HEK293T (cell line): ENCODE results near the gene RFX4.

Source experiments
- CTCF ChIA-PET: fragments of 350-600 bp; formaldehyde crosslinking; extraction: SDS; loops from one replicate; lab custom pipeline; 2021; ENCODE audit warnings: antibody characterized with exemption, inconsistent platforms; lab: Yijun Ruan, JAX
- POLR2A ChIA-PET: fragments of 350-600 bp; formaldehyde crosslinking; extraction: SDS; loops from one replicate; lab custom pipeline; 2020; ENCODE audit warnings: antibody characterized with exemption, inconsistent platforms; lab: Yijun Ruan, JAX
- DNase-seq: peaks from one replicate; pipeline ENCODE4 v3.0.0; 2012; ENCODE audit warnings: mixed read lengths; ENCODE audit errors: extremely low spot score
- ARNT ChIP-seq: fragments of 450-650 bp; IDR thresholded peaks from 2 replicates; pipeline ENCODE4 v1.6.1; 2017; ENCODE audit warnings: mild to moderate bottlenecking
- BHLHE40 ChIP-seq: fragments of 450-650 bp; IDR thresholded peaks from 2 replicates; pipeline ENCODE4 v1.6.1; 2016; ENCODE audit warnings: mild to moderate bottlenecking, moderate library complexity, borderline replicate concordance
- CTBP1 ChIP-seq: fragments of 450-650 bp; IDR thresholded peaks from 2 replicates; pipeline ENCODE4 v1.6.1; 2016; ENCODE audit warnings: borderline replicate concordance
- ELF4 ChIP-seq: fragments of 450-650 bp; IDR thresholded peaks from 2 replicates; pipeline ENCODE4 v1.6.1; 2017; ENCODE audit warnings: antibody characterized with exemption
- FOXA1 ChIP-seq: fragments of 450-650 bp; IDR thresholded peaks from 2 replicates; pipeline ENCODE4 v1.6.1; 2016; ENCODE audit warnings: mild to moderate bottlenecking
- FOXK2 ChIP-seq: fragments of 450-650 bp; IDR thresholded peaks from 2 replicates; pipeline ENCODE4 v1.6.1; 2016; ENCODE audit warnings: mild to moderate bottlenecking
- FOXM1 ChIP-seq: fragments of 450-650 bp; IDR thresholded peaks from 2 replicates; pipeline ENCODE4 v1.6.1; 2017; ENCODE audit warnings: mild to moderate bottlenecking, borderline replicate concordance
- HDGF ChIP-seq: fragments of 450-650 bp; IDR thresholded peaks from 2 replicates; pipeline ENCODE4 v1.6.1; 2017; ENCODE audit warnings: antibody characterized with exemption, borderline replicate concordance
- L3MBTL2 ChIP-seq: fragments of 450-650 bp; conservative IDR thresholded peaks from 2 replicates; pipeline ENCODE4 v1.6.1; 2016; ENCODE audit warnings: mild to moderate bottlenecking
- LEF1 ChIP-seq: fragments of 450-650 bp; IDR thresholded peaks from 2 replicates; pipeline ENCODE4 v1.6.1; 2017; ENCODE audit warnings: mild to moderate bottlenecking, borderline replicate concordance
- NFRKB ChIP-seq: fragments of 450-650 bp; IDR thresholded peaks from 2 replicates; pipeline ENCODE4 v1.6.1; 2016; ENCODE audit warnings: mild to moderate bottlenecking, moderate library complexity
- SP1 ChIP-seq: fragments of 450-650 bp; IDR thresholded peaks from 2 replicates; pipeline ENCODE4 v1.6.1; 2017
- SUZ12 ChIP-seq: fragments of 450-650 bp; IDR thresholded peaks from 2 replicates; pipeline ENCODE4 v1.6.1; 2016; ENCODE audit warnings: mild to moderate bottlenecking
- TARDBP ChIP-seq: fragments of 450-650 bp; IDR thresholded peaks from 2 replicates; pipeline ENCODE4 v1.6.1; 2016
- ZNF384 ChIP-seq: fragments of 450-650 bp; IDR thresholded peaks from 2 replicates; pipeline ENCODE4 v1.6.1; 2016
- TF ChIP-seq, protein P1 (sequence below): fragments of 450-650 bp; IDR thresholded peaks from 2 replicates; pipeline ENCODE4 v1.6.1; 2016

Gene RFX4

DNA sequence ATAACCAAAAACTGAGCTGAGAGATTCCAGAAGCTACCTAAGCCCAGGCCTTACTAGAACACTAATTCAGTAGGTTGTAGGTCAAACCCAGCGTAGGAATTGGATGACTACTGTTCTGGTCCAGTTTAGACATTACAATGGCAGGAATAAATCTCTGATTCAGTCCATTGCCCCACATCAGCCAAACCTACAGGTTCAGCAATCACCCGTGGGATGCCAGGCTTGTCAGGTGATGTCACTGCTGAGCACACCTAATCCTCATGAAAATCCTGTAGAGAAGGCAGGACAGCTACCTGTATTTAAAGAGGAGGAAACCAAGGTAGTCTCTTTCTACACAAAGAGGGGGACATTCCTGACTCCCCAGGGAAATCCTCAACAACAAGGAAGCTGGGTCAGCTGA, 63.7 kb downstream of the RFX4 start:
- ChIA-PET POLR2A (no interaction called here), CTCF (no interaction called here)

DNA sequence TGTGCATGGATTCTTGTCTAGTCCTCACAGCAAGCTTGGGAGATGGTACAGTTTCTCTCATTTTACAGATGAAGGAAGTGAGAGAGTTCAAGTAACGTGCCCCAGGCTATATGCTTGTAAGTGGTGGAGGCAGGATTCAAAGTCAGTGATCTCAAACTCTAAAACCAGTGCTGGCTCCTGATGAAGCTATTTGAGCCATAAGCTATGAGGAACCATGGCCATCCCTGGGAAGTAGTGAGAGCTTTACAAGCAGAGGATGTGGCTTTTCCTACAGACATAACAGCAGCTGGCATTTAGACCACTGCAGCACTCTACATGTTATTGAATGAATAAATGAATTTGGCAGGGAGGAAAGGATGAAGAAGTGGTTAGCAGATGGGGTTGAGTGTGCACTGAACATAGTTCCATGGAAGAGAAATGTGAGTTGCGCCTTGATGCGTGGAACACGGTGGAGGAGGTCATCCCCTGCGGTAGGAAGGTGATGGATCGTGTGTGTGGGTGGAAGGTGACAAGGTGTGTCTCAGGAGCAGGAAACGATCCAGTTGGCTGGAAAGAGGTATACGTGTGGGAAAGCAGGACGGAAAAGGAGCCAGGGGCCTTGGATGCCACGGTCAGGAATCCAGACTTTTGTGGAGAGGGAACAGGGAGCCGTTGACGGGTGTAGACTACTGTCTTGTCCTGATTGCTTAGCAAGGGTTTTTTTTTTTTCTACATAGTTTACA, 65.2 kb downstream of the RFX4 start:
- CTCF ChIA-PET = interaction anchor here (0.6 kb wide), 1 partner anchor 1028 kb away, joined by 3 read pairs; no protein-coding TSS in a partner anchor

More for the DNA sequence above, 63.7 kb downstream of the RFX4 start:
- TF ChIP-seq, protein P1, sequence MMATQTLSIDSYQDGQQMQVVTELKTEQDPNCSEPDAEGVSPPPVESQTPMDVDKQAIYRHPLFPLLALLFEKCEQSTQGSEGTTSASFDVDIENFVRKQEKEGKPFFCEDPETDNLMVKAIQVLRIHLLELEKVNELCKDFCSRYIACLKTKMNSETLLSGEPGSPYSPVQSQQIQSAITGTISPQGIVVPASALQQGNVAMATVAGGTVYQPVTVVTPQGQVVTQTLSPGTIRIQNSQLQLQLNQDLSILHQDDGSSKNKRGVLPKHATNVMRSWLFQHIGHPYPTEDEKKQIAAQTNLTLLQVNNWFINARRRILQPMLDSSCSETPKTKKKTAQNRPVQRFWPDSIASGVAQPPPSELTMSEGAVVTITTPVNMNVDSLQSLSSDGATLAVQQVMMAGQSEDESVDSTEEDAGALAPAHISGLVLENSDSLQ = no peak
- no peak for TF ChIP-seq ZNF384
- no peak for TF ChIP-seq LEF1
- no peak for TF ChIP-seq HDGF
- no peak for TF ChIP-seq FOXA1
- no peak for TF ChIP-seq NFRKB
- TF ChIP-seq L3MBTL2 = no peak
- TF ChIP-seq TARDBP = no peak
- DNase-seq = no peak

DNA sequence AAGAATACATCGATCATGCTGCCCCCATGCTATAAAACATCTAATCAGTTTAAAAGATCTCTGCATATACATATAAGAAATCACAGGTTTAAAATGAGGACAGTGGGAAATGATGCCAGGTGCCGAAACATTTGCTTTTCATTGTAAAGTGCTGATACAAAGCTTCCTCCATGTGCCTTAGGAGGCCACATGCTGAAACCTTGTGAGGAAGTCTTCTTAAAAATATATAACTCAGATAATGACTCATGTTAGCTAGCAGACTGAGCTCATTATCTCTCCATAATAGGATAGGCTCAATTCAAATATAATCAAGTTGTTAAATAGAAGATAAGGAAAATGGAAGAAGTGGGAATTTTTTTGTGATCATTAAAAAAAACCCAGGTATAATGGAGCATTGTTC, 65.9 kb downstream of the RFX4 start:
- ChIA-PET POLR2A (no interaction called here), CTCF (no interaction called here)
- DNase-seq = no peak
- TF ChIP-seq BHLHE40 = no peak
- no peak for TF ChIP-seq ELF4
- no peak for TF ChIP-seq ZNF384
- no peak for TF ChIP-seq HDGF
- no peak for TF ChIP-seq LEF1
- no peak for TF ChIP-seq CTBP1
- TF ChIP-seq TARDBP = no peak
- no peak for TF ChIP-seq SUZ12
- no peak for TF ChIP-seq SP1
- TF ChIP-seq, protein P1 = no peak
- TF ChIP-seq FOXK2 = no peak

More for the DNA sequence above, 65.2 kb downstream of the RFX4 start:
- TF ChIP-seq LEF1 = no peak
- TF ChIP-seq ELF4 = no peak
- TF ChIP-seq FOXK2 = no peak
- TF ChIP-seq ARNT = no peak
- no peak for TF ChIP-seq NFRKB
- no peak for TF ChIP-seq L3MBTL2
- TF ChIP-seq SP1 = no peak
- TF ChIP-seq BHLHE40 = no peak
- no peak for DNase-seq
- POLR2A ChIA-PET = no interaction called here

DNA sequence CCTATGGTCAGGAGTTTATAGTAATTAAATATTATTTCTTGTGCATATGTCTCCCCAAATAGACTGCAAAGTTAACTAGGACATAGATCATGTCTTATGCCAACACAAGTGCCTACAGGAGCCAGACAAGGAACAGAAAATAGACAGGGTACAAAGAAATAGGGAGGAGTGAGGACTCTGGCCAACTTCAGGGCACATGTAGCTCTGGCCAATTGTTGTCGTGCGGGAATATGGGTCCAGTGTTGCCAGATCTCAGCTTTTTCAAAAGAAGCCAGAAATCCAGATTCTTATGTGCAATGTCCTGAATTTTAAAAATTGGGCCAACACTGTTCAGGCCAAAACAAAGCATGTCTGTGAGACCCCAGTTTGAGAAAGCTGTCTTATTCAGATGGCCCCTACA, 68.7 kb downstream of the RFX4 start:
- ChIA-PET CTCF (no interaction called here), POLR2A (no interaction called here)
- TF ChIP-seq SP1 = no peak
- no peak for TF ChIP-seq LEF1
- no peak for TF ChIP-seq FOXM1
- no peak for TF ChIP-seq CTBP1
- no peak for TF ChIP-seq BHLHE40
- TF ChIP-seq, protein P1 = no peak
- no peak for TF ChIP-seq FOXA1
- no peak for TF ChIP-seq L3MBTL2
- no peak for TF ChIP-seq FOXK2
- no peak for TF ChIP-seq NFRKB
- no peak for DNase-seq

DNA sequence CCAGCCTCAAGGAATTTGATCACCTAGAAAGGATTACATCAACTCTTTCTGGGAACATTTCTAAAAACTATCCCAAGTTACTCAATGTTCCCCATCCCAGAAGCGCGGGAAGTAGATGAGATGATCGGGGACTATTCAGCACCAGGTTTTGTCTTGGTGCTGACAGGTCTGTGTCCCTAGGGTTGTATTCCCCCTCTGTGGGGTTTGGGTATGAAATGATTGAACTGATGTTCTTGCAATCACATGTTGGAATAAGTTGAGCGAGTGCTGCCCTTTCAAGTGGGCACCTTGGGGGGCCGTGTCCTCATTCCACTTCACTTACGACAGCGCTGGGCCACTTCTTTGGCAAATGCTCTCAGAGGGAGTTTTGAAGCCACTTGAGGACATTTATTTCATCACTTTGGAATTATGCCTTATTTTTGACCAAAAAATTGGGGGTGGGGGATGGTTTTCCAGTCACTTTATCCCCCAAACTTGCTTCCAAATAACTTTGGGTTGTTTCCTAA, 69.8 kb downstream of the RFX4 start:
- no peak for DNase-seq
- TF ChIP-seq ELF4 = no peak
- TF ChIP-seq NFRKB = no peak
- TF ChIP-seq ZNF384 = no peak
- no peak for TF ChIP-seq LEF1
- no peak for TF ChIP-seq FOXA1
- no peak for TF ChIP-seq HDGF
- TF ChIP-seq TARDBP = no peak
- no peak for TF ChIP-seq FOXM1
- no peak for TF ChIP-seq FOXK2
- TF ChIP-seq SUZ12 = no peak
- TF ChIP-seq, protein P1 = no peak
- no peak for TF ChIP-seq L3MBTL2
- TF ChIP-seq ARNT = no peak
- TF ChIP-seq CTBP1 = no peak
- no peak for TF ChIP-seq BHLHE40
- no peak for TF ChIP-seq SP1
- POLR2A ChIA-PET = no interaction called here
- CTCF ChIA-PET = no interaction called here
